GM19193 (cell line): ENCODE results near the gene C4orf33.

Experiments used
- POLR2A ChIP-seq: IDR thresholded peaks from 4 replicates; pipeline ENCODE4 v1.6.1; 2011; ENCODE audit not compliant: insufficient read depth, insufficient read length; ENCODE audit errors: extremely low read depth

C4orf33 gene

GRCh38 chr4:129095811-129096454, at the start of gene C4orf33:
Gene C4orf33, plus strand, starts transcription at chr4:129096152. Its CDS starts 6,459 bp downstream, at chr4:129102611.
- peak; percentile 72 for TF ChIP-seq POLR2A

DNA sequence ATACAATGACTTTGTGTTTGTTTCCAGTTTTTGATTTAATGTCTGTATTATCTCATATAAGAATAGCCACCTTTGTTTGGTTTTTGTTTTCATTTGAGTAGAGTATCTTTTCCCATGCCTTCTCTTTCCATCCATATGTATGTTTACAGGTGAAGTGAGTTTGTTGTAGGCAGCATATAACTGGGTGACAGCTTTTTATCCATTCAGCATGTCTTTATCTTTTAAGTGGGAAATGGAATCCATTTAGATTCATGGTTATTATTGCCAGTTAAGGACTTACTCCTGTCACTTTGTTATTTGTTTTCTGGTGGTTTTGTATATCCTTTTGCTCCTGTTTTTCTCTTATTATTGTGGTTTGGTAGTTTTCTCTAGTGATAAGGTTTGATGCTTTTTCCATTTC, 36.9 kb upstream of the C4orf33 start:
- no peak for TF ChIP-seq POLR2A

- no peak for TF ChIP-seq POLR2A
Observed at GRCh38 chr4:129062580-129062979, 33.4 kb upstream of the C4orf33 start.

- TF ChIP-seq POLR2A = no peak
Observed at GRCh38 chr4:129063640-129064039, 32.3 kb upstream of the C4orf33 start.

DNA sequence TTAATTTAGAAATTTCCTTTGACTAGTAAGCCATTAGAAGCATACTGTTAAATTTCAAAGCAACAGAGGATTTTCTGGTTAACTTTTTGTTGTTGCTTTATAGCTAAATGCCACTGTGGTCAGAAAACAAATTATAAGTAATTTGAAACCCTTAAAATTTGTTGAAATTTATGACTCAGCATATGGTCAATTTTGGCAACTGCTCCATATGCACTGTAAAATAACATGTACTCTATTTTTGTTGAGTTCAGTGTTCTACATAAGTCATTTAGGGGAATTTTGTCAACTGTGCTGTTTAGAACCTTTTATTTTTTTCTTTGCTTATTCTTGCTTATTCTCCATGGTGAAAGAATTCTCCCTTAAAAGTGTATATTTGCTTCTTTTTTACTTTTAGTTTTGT, 31.2 kb upstream of the C4orf33 start:
- TF ChIP-seq POLR2A = no peak

- TF ChIP-seq POLR2A = no peak
Observed at GRCh38 chr4:129077326-129077725, 18.6 kb upstream of the C4orf33 start.

DNA sequence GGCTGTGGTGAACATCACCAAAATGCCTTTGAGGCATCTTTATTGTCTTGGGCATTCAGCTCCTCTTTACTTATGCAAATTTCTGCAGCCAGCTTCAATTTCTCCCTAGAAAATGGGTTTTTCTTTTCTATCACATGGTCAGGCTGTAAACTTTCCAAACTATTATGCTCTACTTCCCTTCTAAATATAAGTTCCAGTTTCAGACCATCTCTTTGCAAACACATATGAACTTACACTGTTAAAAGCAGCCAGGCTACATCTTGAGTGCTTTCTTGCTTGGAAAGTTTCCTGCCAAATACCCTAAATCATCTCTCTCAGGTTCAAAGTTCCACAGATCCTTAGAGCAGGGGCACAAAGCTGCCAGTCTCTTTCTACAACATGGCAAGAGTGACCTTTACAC, 15.8 kb upstream of the C4orf33 start:
- no peak for TF ChIP-seq POLR2A

- TF ChIP-seq POLR2A = no peak
Observed at GRCh38 chr4:129082302-129082701, 13.7 kb upstream of the C4orf33 start.

- no peak for TF ChIP-seq POLR2A
Observed at GRCh38 chr4:129085472-129085871, 10.5 kb upstream of the C4orf33 start.

DNA sequence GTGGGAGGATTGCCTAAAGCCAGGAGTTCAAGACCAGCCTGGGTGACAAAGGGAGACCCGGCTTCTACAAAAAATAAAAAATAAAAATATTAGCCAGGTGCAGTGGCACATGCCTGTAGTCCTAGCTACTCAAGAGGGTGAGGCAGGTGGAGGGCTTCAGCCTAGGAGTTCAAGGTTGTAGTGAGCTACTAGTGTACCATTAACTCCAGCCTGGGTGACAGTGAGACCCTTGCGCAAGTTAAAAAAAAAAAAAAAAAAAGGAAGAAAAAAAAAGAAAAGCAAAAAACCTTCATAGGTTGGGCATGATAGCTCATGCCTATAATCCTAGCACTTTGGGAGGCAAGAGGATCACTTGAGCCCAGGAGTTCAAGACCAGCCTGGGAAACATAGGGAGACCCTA, 8.4 kb upstream of the C4orf33 start:
- no peak for TF ChIP-seq POLR2A

DNA sequence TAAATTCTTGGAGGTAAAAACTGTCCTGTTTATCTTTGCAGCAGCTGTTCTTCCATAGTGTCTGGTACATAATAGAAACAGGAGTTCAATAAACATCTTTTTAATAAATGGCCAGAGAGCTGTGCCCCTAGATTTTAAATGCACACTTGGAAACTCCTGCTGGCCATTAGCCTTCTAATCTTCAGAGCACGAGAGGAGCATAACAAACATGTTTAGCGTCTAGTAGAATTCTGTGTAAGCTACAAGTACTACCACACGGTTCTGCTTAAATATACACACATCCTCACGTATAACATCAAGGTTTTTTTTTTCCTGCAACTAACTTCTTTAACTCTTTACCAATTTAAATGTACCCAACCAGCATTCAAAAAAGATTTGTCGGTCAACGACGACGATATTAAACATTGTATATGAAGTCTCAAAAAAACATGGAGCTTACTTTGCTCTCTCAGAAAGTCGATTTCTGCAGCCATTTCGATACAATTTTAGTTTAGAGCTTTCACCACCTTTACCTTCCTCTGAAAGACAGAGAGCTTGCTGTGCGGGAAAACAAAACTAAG, 3.2 kb upstream of the C4orf33 start:
- no peak for TF ChIP-seq POLR2A

GRCh38 chr4:129093191-129093920, 2.6 kb upstream of the C4orf33 start, which contains the start of gene SCLT1:
Gene SCLT1, minus strand, starts transcription at chr4:129093539. Its CDS starts 436 bp downstream, at chr4:129093103.
- peak; percentile 93 for TF ChIP-seq POLR2A

DNA sequence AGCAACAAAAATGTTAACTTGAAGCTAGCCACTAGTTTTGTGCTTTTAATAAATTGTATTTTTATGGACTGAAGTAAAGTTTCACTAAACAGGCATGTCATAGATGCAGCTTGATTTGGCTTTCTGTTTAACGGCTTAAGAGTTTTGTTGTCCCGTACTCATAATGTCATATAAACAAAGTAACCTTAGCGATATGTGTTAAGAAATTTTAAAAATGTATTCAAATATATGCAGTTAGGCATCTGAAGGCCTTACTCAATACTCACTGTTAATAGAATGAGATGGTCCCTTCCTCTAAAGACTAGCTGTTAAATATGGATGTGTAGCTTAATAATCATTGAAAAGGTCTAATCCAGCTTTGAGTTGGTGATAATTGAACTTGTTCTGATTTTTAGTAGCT, 1.6 kb upstream of the C4orf33 start:
- no peak for TF ChIP-seq POLR2A

DNA sequence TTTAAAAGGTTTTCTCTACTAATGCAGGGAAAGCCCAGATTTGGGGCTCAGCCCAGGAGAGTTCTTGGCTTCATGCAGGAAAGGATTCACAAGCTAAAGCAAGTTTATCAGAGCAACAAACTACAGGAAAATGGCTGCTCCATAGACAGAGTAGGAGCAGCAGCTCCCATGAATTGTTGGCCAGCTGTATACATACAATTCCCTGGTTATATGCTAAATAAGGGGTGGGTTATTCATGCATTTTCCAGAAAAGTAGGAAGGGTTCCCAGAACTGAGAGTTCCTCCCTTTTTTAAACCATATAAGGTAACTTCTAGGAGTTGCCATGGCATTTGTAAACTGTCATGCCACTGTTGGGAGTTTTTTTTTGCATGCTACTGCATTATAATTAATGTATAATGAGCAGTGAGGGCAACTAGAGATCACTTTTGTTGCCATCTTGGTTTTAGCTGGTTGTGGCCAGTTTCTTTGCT, 2.6 kb downstream of the C4orf33 start:
- no peak for TF ChIP-seq POLR2A

DNA sequence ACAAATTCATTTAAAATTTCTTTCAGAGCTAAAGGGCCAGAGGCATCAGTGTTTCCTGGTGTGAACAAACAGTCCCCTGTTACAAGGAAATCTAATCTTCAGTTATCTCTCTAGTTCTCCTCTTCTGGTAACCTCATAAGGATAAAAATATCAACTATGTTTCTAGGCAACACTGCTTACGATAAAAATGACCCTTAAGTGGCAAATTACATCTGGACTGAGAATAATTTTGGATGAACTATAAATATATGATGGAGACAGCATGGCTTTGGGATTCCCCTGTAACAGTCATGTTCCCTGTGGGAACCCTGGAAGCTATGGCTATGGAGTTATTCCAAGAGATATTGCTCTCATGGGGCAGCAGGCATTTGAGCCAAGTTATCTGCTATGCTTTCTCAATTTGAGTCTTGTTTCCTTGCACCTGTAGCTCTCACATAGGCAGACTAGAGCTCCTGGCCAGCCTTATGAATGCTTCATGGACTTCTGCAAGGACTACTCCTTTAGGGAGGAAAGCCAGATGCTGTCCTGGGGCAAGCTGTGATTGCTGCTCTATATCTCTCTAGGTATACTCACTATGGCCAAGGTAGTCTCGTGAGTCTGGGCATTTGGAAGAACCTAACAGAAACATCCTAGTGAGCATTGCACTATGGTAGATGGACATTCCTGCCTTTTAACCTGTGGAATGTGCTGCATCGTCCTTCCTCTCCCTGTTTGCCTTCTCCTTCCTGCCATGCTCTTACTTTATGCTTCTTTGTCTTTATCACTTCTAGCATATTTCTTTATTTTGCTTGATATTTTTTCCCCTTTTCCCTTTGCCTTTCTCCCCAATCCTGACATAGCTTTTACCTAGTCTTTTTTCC, 14.2 kb downstream of the C4orf33 start:
- no peak for TF ChIP-seq POLR2A
